GM21619 (cell line): ENCODE measurements around the gene LHX1.

Experiments used
- ATAC-seq: cut with Tn5 transposase; IDR thresholded peaks from one replicate; pipeline ENCODE4 v1.9.1; 2021; ENCODE audit not compliant: unreplicated experiment

The LHX1 gene

GRCh38 chr17:36950027-36950426 is 12.8 kb downstream of the LHX1 start:
- ATAC-seq = no peak

GRCh38 chr17:36951084-36951789 is 14.0 kb downstream of the LHX1 start:
- no peak for ATAC-seq

- no peak for ATAC-seq
Observed at GRCh38 chr17:36971508-36971907, 34.2 kb downstream of the LHX1 start.

- no peak for ATAC-seq
Observed at GRCh38 chr17:36972186-36972700, 35.0 kb downstream of the LHX1 start.

- no peak for ATAC-seq
Observed at GRCh38 chr17:36972905-36973304, 35.6 kb downstream of the LHX1 start.

- ATAC-seq = no peak
Observed at GRCh38 chr17:36975922-36976515, 38.7 kb downstream of the LHX1 start.

- no peak for ATAC-seq
Observed at GRCh38 chr17:36977066-36977465, 39.8 kb downstream of the LHX1 start.

GRCh38 chr17:36977568-36977967 is 40.3 kb downstream of the LHX1 start:
- no peak for ATAC-seq

- no peak for ATAC-seq
Observed at GRCh38 chr17:36978810-36979564, 41.7 kb downstream of the LHX1 start.

- no peak for ATAC-seq
Observed at GRCh38 chr17:36979565-36979941, 42.3 kb downstream of the LHX1 start.

- no peak for ATAC-seq
Observed at GRCh38 chr17:36980280-36980761, 43.0 kb downstream of the LHX1 start.

- ATAC-seq = no peak
Observed at GRCh38 chr17:36983618-36984017, 46.3 kb downstream of the LHX1 start.

- ATAC-seq = no peak
Observed at GRCh38 chr17:36989173-36989572, 51.9 kb downstream of the LHX1 start.

GRCh38 chr17:36992701-36993100 is 55.4 kb downstream of the LHX1 start:
- ATAC-seq = no peak

GRCh38 chr17:36993227-36993626 is 56.0 kb downstream of the LHX1 start:
- no peak for ATAC-seq
